ENCODE measurements around the gene ZNF672. TPM values are rescaled to one million over a fixed set of nuclear protein-coding genes. Genes with fewer than 3 reads are reported as not detected.

Gene ZNF672
- total and polyA plus RNA-seq, 2 experiments from 2014 or later: 10.5 to 13.8 TPM

GRCh38 chr1:248811514-248812490 is 26.2 kb upstream of the ZNF672 start:
- Histone ChIP-seq H3K4me2 (ENCODE audit: unreplicated experiment) (no peak overlapping the region), H3K27me3 (replicated peaks; ENCODE audit: insufficient read depth) (no peaks in the 10 kb centered on the region), H3K9me2 (ENCODE audit: insufficient read depth) (no peaks in the 10 kb centered on the region), H3F3A (ENCODE audit: insufficient read depth) (peaks cover 17% of the 10 kb centered on the region), H2AFZ (no peak overlapping the region), H3K27ac (no peak overlapping the region), H3K4me3 (no peak overlapping the region), H4K20me1 (ENCODE audit: insufficient read depth) (no peaks in the 10 kb centered on the region), H3K36me3 (ENCODE audit: low read depth) (peaks cover 46% of the 10 kb centered on the region), H3K79me2 (ENCODE audit: insufficient read depth) (peaks cover 42% of the 10 kb centered on the region), H3K4me1 (ENCODE audit: insufficient read depth) (peaks cover 7% of the 10 kb centered on the region; the same call in 1 of the 2 replicates), H3K9me3 (ENCODE audit: low read depth) (no peaks in the 10 kb centered on the region), H3K9ac (no peak overlapping the region)
- no peak for TF ChIP-seq EZH2 (IDR thresholded peaks at IDR 0.05; ENCODE audit: insufficient read depth, poor library complexity, severe bottlenecking)
- no peak for TF ChIP-seq EZH2phosphoT487 (IDR thresholded peaks at IDR 0.05; ENCODE audit: insufficient read depth, low read depth)
- WGBS, 2 experiments (ENCODE audit: low coverage in 1 of 2, low lambda C conversion rate in 2 of 2, missing lambda C conversion rate in 2 of 2): 88 to 91% methylated on average over 48 to 51 of the region's 57 CpGs
- in situ Hi-C loops (cut with MboI): no loop called here
- no peak for DNase-seq

GRCh38 chr1:248812736-248813425 is 25.1 kb upstream of the ZNF672 start:
- Histone ChIP-seq H3K4me2 (ENCODE audit: unreplicated experiment) (no peak overlapping the region), H4K20me1 (ENCODE audit: insufficient read depth) (no peaks in the 10 kb centered on the region), H3K79me2 (ENCODE audit: insufficient read depth) (peaks cover 52% of the 10 kb centered on the region), H3K27ac (no peak overlapping the region), H3K4me1 (ENCODE audit: insufficient read depth) (peaks cover 7% of the 10 kb centered on the region; the same call in 1 of the 2 replicates), H3K27me3 (replicated peaks; ENCODE audit: insufficient read depth) (no peaks in the 10 kb centered on the region), H2AFZ (no peak overlapping the region), H3F3A (ENCODE audit: insufficient read depth) (peaks cover 15% of the 10 kb centered on the region), H3K9me3 (ENCODE audit: low read depth) (no peaks in the 10 kb centered on the region), H3K36me3 (ENCODE audit: low read depth) (peaks cover 46% of the 10 kb centered on the region), H3K9ac (no peak overlapping the region), H3K9me2 (ENCODE audit: insufficient read depth) (no peaks in the 10 kb centered on the region), H3K4me3 (no peak overlapping the region)
- no peak for DNase-seq
- TF ChIP-seq EZH2 (IDR thresholded peaks at IDR 0.05; ENCODE audit: insufficient read depth, poor library complexity, severe bottlenecking) (no peak), EZH2phosphoT487 (IDR thresholded peaks at IDR 0.05; ENCODE audit: insufficient read depth, low read depth) (no peak)
- 96 to 98% methylated on average over 19 to 23 of the region's 23 CpGs for WGBS, 2 experiments (ENCODE audit: low coverage in 1 of 2, low lambda C conversion rate in 2 of 2, missing lambda C conversion rate in 2 of 2)
- in situ Hi-C loops (cut with MboI): no loop called here

- no peak for TF ChIP-seq EZH2phosphoT487 (IDR thresholded peaks at IDR 0.05; ENCODE audit: insufficient read depth, low read depth)
- TF ChIP-seq EZH2 (IDR thresholded peaks at IDR 0.05; ENCODE audit: insufficient read depth, poor library complexity, severe bottlenecking): no peak
- Histone ChIP-seq H3K9me3 (ENCODE audit: low read depth) (no peaks in the 10 kb centered on the region), H3K9me2 (ENCODE audit: insufficient read depth) (no peaks in the 10 kb centered on the region), H3K9ac (no peak overlapping the region), H4K20me1 (ENCODE audit: insufficient read depth) (no peaks in the 10 kb centered on the region), H3K27me3 (replicated peaks; ENCODE audit: insufficient read depth) (no peaks in the 10 kb centered on the region), H2AFZ (no peak overlapping the region), H3K4me3 (no peak overlapping the region), H3K36me3 (ENCODE audit: low read depth) (peaks cover 46% of the 10 kb centered on the region), H3K4me2 (ENCODE audit: unreplicated experiment) (no peak overlapping the region), H3K4me1 (ENCODE audit: insufficient read depth) (peaks cover 7% of the 10 kb centered on the region; the same call in 1 of the 2 replicates), H3F3A (ENCODE audit: insufficient read depth) (peaks cover 9% of the 10 kb centered on the region), H3K27ac (no peak overlapping the region), H3K79me2 (ENCODE audit: insufficient read depth) (peaks cover 59% of the 10 kb centered on the region)
- 93 to 100% methylated on average over 8 of the region's 8 CpGs for WGBS, 2 experiments (ENCODE audit: low coverage in 1 of 2, low lambda C conversion rate in 2 of 2, missing lambda C conversion rate in 2 of 2)
- no peak for DNase-seq
- in situ Hi-C loops (cut with MboI): no loop called here
Measured at GRCh38 chr1:248813546-248813945, 24.5 kb upstream of the ZNF672 start.

- Histone ChIP-seq H3K36me3 (ENCODE audit: low read depth) (peaks cover 46% of the 10 kb centered on the region), H3K4me3 (no peak overlapping the region), H3K9ac (no peak overlapping the region), H3K27me3 (replicated peaks; ENCODE audit: insufficient read depth) (no peaks in the 10 kb centered on the region), H3K9me3 (ENCODE audit: low read depth) (no peaks in the 10 kb centered on the region), H3F3A (ENCODE audit: insufficient read depth) (peaks cover 8% of the 10 kb centered on the region; the same call in 1 of the 2 replicates), H3K4me1 (ENCODE audit: insufficient read depth) (peaks cover 15% of the 10 kb centered on the region), H3K79me2 (ENCODE audit: insufficient read depth) (peaks cover 67% of the 10 kb centered on the region), H3K9me2 (ENCODE audit: insufficient read depth) (no peaks in the 10 kb centered on the region), H3K4me2 (ENCODE audit: unreplicated experiment) (no peak overlapping the region), H3K27ac (no peak overlapping the region), H4K20me1 (ENCODE audit: insufficient read depth) (no peaks in the 10 kb centered on the region), H2AFZ (no peak overlapping the region)
- in situ Hi-C loops (cut with MboI): no loop called here
- TF ChIP-seq EZH2 (IDR thresholded peaks at IDR 0.05; ENCODE audit: insufficient read depth, poor library complexity, severe bottlenecking) (no peak), EZH2phosphoT487 (IDR thresholded peaks at IDR 0.05; ENCODE audit: insufficient read depth, low read depth) (no peak)
- 96% methylated on average over 16 of the region's 16 CpGs for WGBS, 2 experiments (ENCODE audit: low coverage in 1 of 2, low lambda C conversion rate in 2 of 2, missing lambda C conversion rate in 2 of 2)
- no peak for DNase-seq
Measured at GRCh38 chr1:248814351-248814750, 23.7 kb upstream of the ZNF672 start.

All from GM23248 (cell line).